T1000 (cell line): ENCODE results near the gene TTC34.

Source experiments
- DNase-seq: peaks from one replicate; lab custom pipeline; 2025; ENCODE audit warnings: mixed read lengths; lab: John Stamatoyannopoulos, UW

The TTC34 gene

DNA sequence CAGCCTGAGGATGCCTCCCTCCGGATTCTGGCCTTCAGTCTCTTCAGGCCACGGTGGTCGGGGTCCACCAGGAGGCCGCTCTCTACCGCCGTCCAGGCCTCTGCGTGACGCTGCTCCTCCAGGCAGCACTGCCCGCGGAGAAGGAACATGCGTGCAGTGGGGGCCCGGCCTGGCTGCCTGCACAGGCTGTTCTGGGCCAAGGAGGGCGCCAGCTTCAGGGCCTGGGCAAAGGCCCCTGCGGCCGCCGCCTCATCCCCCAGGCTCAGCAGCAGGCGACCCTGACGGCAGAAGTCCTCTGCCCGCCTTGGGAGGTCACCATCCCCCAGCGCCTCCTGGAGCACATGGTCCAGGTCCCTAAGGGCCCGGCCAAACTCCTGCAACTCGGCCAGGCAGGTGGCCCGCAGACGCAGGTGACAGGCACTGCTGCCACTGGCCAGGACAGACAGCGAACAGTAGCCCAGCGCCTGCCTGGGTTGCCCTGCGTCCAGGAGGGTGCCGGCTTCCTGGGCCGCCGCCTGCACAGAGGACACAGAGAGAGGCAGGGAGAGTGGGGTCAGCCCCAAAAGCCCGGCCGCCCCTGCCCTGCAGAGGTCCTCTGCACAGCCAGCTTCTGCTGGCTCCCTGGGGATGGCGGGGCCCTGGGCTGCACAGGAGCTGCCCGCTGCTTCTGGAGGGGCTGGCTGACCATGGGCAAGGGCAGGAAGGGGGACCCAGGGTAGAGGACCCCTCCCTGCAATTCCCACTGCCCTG, 159.9 kb downstream of the TTC34 start:
- DNase-seq: no peak

- no peak for DNase-seq
These were observed 160.9 kb downstream of the TTC34 start for GRCh38 chr1:2640626-2641025.

DNA sequence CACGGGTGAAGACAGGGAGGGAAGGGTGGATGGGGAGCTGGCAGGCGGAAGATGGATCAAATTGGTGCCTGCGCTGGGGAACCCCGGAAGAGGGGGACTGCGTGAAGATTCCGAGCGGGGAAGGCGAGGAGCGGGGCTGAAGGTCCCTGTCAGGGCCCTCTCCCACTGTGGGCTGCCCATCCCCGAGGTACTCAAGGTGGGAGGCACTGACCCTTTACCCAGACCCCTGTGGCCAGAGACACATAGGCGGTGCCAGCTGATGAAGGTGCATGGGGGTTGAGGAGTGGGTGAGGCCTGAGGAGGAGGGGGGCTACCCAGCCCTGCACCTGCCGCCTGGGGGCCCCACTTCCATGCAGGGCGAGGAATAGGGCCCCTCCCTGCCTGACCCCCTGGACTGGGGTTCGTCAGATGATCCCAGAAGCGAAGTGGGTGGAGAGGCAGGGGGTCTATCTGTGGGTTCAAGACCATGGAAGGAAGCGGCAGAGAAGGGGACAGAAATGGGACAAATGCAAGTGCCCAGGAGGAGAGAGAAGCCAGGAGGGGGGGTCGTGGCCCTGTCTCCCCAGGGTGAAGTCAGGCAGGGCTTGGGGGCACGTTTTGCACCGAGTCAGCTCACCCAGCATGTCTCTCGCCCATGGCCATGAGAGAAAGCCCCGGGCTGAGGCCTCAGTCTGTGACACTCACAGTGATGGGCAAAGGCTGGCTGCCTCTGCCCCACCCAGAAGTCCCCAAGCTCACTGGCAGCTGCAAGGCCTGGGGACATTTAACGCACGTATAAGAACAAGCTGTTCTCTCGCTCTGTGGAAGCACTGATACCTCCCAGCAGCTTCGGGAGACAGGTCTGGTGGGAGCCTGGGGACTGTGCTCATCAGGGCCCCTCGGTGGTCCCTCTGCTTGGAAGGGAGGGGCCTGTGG, 161.6 kb downstream of the TTC34 start:
- DNase-seq: no peak

DNA sequence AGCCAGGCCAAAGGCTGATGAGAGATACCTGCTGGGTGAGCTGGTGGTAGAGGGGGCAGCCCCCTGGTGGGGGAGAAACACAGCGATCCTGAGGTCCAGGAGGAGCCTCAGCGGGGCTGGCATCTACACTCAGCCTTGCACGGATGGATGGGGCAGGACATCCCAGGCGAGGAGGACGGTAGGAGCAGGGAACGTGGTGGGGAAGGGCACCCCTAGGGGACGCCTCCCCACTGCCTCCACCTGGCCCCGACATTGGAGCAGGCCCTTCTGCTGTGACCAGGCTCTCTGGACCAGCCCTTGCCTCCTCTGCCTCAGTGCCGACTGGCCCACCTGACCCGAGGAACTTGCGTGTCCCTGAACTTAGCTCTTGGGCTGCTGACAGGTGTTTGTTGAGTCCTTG, 162.3 kb downstream of the TTC34 start:
- DNase-seq: no peak

GRCh38 chr1:2638466-2639115, 162.9 kb downstream of the TTC34 start:
- no peak for DNase-seq

DNA sequence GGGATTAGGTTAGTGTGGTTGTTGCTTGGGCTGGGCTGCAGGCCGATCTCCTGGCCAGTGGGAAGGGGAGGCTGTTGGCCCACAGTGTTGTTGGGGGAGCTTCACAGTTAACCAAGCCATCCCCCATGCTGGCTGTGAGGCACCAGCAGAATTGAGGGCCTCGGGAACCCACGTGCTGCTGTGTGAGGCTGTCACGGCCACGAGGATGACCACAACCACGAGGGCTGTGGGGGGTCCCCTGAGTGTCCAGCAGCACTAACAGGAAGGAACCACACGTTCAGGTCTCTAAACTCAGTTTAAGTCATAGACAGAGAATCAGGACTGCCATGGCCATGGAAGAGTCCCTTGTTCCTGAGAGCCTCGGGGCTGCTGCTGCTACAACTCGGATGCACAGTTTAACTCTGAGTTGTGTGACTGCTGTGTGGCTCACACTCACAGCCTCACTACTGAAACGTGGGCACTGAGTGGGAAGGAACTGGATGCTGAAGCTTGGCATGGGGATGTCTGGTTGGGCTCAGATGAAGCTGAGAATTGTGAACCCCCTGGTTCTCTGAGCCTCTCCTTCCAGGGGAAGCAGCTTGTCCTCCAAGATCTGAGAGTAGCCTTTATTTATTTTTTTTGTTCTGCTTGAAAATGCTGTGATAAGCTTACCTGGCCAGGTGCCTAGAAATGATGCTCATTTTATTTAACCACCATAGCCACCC, 163.9 kb downstream of the TTC34 start:
- DNase-seq: no peak

DNA sequence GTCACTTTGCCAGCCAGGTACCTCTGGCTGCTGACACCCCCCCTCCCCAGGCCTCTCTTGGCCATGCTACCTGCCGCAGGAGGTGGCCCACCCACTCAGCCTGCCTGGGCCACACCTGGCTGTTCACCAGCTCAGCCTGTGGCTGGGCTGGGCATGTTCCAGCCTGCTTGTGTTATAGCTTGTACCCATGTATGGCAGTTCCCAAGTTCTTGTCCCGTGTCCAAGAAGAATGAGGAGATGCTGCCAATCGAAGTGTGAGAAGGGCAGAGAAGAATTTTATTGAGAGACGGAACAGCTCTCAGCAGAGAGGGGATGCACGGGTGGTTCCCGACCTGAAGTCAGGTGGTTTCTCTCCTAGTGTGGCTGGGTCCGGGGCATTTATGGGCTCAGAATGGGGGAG, 164.8 kb downstream of the TTC34 start:
- no peak for DNase-seq

DNA sequence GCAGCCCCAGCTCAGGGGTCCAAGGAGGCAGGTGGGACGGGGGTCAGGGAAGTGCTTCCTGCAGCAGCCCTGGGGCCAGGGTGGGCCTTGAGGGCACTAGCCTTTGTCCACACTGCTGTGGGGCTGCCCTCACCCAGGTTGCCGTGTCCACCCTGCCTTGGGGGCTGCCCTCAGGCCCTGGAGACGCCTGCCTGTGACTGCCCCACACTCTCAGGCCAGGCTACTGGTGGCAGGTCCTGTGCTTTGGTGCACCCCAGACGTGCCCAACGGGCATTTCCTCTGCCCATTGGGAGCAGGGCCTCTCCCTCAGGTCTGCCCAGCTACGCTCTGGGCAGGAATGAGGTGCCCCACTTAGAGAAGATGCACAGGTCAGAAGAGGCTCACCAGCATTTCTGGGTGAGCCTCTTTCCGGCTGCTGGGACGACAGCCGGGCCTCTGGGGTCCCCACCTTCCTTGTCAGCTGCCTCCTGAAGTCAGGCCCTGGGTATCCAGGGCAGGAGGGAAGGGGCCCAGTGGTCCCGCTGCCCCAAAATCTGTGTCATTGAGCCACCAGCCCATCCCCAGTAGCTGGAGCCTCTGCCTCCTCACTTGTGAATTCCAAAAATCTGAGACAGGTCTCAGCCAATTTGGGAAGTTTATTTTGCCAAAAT, 166.0 kb downstream of the TTC34 start:
- no peak for DNase-seq

DNA sequence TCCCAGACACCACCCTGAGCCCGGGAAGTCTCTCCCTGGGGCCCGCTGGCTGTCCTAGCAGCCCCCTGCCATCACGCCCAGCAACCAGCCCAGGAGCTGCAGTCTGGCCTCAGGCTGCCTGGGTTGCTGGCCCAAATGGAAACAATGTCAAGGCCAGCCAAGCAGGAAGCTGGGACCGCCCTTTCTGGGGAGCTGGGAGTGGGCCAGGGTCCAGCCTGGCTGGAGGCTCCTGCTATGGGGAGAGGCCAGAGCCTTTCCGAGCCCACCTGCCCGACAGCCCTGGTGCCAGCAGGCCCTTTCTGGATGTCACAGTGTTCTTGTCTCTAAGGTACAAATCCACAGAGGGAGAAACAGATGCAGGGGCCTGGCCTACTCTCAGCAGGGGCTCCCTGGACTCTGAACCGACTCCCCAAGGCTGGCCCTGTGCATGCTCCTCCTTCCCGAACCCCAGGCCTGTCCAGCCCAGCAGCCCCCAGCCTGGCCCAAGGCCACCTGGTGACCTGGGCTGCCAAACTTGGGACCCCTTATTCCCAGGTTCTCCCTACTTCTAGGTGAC, 167.5 kb downstream of the TTC34 start:
- no peak for DNase-seq

GRCh38 chr1:2633366-2633935, 168.0 kb downstream of the TTC34 start:
- no peak for DNase-seq

DNA sequence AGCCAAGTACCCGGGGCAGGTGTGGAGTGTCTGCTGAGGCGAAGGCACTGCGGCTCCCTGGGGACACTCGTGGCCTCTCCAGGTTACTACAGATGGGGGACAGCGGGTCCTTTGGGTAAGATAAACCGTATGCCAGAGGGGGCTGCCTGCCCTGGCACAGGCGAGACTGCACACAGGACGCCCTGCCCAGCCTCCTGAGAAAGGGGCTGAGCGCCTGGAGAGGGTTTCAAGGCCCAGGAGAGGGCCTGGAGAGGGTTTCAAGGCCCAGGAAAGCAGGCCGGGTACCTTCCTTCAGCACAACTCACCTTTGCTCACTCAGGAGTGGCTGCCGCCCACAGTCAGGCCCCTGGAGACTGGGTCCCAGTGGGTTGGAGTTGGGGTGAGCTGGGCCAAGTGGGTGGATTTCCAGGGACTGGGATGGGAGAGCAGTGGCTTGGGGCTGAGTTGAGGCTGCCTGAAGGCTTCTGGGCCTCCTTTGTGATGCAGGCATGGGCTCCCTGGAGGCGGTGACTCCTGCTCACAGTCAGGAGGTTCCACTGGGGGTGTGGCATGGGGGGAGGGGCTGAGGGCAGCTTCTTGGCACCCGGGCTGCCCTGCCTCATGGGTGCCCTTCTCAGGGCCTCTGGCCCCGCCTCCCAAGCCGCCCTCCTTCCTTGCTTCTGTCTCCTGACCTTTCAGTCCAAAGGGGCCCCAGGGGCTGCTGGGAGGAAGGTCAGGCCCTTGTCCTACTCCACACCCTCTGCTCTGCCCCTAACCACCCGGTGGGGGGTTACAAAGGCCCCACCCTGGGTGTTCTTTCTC, 168.7 kb downstream of the TTC34 start, which contains the start of gene MMEL1:
Gene MMEL1, minus strand, starts transcription at position 456 of the 801 bp plus-strand sequence. CDS start 3,532 bp downstream, outside the sequence.
- DNase-seq: no peak

DNA sequence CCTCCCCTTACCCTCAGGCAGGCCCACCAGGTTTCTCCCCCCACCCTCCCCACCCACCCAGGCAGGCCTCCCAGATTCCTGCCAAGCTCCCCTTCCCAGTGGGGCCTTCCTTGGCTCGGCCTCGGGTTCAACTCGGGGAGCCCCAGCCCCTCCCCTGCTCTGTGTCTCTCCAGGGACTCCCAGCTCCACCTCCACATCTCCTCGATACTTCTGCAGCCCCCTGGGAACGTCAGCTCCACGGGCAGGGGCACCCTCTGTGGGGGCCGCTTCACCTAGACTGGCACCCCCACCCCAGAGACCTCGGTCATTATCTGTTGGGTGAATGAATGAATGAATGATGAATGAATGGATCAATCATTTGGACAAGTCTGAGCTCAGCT, 169.5 kb downstream of the TTC34 start:
- no peak for DNase-seq

GRCh38 chr1:2631136-2632050, 170.1 kb downstream of the TTC34 start:
- no peak for DNase-seq

GRCh38 chr1:2630498-2631135, 170.9 kb downstream of the TTC34 start:
- DNase-seq: no peak

DNA sequence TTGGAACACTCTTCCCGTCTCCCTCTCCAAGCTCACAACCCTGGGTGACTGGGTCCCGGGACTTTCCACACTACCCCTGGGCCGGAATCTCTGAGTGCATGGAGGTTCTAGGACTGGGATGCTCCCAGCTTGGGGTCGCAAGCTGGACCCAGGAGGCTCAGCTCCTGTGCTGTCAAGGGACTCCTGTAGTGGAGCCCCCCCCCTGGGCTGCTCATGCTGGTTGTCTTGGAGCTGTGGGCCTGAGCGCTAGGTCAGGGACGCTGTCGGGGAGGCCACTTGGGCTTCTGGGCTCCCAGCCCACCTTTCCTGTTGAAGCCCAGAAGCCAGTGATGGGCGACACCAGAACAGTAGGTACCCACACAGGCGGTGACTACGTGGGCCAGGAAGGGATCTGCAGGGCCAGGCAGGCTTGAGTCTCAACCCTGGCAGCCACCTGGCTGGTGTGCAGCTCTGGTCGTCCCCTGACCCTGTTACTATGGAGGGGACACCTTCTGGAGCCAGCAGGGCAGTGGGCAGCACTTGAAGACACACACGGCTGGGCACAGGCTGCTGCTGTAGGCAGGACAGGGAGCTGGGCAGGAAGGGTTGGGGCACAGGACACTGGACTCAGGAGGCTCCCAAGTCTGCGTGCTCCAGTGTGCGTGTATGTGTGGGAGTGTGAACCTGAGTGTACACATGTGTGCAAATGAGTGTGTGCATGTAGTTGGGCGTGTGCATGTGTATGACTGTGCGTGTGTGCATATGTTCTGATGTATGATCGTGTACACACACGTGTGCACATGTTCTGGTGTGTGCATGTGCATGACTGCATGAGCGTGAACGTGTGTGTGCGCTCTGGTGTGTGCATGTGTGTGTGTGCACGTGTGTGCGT, 171.6 kb downstream of the TTC34 start:
- DNase-seq: no peak

DNA sequence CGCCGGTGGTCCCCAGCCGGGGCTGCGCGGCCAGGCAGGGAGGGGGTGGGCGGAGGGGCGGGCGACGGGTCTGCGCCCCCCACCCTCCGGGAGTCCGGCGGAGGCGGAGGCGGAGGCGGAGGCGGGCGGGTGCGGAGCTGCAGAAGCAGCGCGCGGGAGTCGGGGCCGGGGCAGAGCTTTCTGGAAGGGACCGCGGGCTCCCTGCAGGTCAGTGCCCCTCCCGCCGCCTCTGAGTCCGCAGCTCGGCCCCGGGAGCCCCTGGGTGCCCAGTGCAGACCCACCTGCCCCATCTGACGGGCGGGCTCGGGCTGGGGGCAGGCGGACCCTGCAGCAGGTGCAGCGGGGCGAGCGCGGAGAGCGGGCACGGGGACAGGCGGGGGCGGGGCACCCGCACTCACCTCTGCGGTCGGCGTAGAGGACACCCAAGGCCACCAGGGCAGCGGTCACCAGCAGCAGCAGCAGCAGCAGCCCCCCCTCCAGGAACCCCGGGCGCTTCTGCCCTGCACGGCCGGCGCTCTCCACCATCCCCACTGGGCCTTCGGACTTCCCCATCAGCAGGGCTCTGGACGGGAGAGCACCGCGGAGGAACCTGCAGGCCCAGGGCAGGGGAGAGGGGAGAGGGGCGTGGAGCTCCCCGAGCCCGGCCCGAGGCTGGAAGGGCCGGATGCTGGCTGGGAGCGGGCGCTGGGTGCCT, 172.4 kb downstream of the TTC34 start:
- no peak for DNase-seq
